TTC549 (cell line): ENCODE results near the gene RAB30.

Experiments
- FAIRE-seq: peaks from 2 replicates; lab custom pipeline; 2012; peaks lifted over from hg19 to GRCh38; lab: Jason Lieb, UNC

The RAB30 gene

DNA sequence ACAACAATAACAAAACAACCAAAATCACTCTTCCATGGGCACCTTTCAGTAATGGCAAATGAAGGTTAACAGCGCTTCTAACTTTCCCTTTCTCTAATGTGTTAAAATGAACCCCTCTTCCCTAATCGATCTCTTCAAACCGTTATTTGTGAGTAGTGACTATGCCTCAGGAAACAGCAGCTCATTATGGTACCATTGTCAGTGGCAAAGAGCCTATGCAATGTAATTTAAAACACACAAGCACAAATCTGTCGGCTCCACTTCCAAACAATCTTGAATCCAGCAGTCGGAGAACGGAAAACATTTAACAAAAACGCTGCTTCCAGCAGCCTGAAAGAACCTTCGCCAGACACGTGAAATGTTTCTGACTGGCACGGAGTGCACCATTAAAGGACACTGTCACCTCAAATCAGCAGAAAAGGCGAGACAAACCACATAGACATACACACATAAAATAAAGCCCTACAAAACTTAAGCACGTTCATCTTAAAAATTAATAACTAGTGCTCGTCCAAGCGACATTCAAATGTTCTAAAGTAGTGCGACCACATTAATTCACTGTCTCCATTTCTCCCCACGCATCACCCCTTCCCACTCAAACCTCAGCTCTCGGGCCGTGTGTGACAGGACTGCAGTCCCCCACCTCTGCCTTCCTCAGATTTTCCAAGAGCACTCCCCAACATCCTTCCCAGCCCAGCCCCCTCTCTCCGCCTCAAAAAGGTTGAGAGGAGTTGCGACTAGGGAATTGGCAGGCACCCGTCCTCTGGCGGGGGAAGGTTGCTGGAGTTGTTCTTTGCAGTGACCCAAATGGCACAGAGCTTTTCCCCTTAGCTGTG, 748 bp downstream of the RAB30 start:
- FAIRE-seq = no peak

DNA sequence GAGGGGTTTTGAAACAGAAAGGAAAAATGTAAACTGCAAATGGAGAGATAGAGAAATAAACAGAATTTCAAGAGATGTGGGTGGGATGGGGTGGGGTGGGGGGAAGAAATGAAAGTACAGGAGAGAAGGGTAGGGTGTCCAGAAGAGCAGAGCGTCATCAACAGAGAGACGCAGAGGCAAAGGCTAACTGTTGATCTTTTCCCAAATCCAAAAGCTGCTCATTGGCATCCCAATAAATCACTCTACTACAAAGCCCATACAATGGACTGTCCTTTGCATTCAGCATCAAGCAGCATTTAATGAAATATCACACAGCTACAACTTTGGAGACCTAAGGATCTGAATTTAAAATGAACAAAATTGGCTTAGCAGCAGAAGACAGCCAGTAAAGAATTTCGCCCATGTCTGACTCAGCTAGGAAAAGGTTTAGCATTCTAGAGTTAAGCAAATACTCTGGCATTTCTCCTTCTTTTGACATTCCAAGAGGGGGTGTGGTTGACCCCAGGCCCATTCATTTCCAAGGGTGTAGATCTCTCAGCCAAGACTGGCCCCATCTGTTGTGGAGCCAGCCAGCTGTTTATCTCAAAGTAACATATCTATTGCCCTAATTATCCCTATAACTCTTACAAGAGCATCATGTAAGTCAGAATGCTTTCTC, 1.5 kb downstream of the RAB30 start:
- no peak for FAIRE-seq

DNA sequence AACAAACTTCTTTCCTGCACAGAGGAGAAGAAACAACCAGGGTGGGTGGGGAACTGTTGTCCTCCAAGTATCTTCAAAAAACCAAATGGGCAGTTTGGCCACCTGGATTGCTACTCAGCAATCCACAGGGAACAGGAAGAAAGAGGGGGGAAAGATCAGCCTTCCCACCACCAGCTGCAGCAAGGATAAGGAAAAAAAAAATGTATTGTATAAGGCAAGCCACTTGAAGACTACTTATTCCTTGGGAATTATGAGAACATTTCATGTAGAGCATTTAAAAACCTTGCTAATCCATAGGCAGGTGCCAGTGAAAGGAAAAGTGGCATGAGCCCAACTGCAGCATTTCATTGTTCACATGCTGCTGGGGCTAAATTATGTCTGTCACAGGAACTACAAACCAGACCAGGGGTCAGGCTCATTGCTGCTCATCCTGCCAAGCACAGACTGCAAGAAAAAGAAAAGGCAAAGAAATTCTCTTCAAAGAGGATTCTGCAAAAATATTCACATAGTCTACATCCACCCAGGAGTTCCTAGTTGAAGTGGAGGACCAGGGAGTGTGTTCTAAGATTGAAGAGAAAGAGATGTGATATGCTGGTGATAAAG, 2.2 kb downstream of the RAB30 start:
- no peak for FAIRE-seq

DNA sequence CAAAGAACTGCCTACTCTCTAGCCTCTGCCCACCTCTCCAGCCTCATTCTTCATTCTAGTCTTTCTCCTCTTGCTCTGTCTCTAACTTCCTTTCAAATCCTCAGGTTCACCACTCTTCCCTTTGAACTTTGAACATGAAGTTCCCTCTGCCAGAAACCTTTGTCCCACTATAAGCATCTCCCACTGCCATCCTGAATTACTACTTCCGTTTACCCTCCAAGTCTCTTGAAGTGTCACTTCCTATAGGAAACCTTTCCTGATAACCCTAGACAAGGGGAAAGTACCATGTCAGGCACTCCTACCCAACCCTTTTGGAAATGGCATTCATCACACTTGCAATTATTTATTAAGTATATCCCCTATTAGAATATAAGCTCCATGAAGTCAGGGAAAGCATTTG, 3.1 kb downstream of the RAB30 start:
- FAIRE-seq = no peak

DNA sequence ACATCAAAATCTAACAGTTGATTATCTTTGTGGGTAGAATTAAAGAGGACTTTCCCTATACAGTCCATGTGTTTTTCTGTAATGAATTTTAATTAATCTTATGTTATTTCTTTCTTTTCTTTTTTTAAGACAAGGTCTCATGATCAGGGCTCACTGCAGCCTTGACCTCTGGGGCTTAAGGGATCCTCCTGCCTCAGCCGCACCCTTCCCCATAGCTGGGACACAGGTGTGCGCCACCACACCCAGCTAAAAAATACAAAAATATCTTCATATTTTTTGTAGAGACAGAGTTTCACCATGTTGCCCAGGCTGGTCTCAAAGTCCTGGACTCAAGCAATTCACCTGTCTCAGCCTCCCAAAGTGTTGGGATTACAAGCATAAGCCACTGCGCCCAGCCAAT, 7.7 kb downstream of the RAB30 start:
- FAIRE-seq = no peak

DNA sequence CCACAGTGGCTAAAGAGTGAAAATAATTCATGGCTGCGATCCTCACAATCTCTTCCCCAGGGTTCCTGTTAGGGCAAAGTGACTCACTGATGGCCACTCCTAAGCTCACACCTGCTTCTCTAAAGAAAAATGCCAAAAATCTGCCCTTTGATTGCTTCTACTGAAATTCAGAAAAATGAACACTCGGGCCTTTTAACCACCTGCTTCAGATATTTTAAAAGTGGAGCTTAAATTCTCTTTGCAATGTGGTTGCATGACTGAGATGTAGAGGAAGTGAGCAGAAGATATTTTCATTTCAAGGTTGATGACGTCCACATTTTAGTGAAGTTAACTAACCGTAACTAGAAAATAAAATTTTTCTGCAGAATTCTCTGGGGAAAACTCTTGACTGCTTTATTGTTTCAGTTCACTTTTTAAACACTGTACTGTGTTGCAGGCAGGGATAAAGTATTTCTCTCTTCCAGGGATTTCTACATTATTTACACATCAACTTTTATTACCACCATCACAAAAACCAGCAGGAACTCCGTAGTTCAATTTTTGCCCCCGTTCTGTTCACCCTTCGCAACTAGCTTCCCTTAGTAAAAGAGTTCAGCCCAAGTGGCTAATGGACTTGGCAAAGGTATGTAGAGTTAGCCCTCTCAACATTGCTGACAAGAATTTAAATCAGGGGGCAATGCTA, 8.5 kb downstream of the RAB30 start:
- no peak for FAIRE-seq

DNA sequence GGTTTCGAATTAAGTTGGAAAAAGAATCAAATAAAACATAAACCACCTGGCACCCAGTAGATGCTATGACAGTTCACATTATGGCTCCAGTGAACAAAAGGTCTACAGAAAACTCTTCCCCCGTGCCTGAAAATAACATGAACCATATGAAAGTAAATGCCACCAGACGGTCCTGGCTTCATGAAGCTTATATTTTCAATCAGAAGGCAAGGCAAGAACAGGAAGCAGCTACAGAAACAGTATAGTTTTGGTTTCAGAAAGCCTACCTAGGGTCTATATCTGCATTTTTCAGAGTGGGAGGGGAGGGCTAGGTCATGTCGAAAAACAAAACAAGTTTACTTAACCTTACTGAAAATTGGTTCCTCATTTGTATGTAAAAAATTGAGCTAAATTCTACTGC, 9.8 kb downstream of the RAB30 start:
- no peak for FAIRE-seq

DNA sequence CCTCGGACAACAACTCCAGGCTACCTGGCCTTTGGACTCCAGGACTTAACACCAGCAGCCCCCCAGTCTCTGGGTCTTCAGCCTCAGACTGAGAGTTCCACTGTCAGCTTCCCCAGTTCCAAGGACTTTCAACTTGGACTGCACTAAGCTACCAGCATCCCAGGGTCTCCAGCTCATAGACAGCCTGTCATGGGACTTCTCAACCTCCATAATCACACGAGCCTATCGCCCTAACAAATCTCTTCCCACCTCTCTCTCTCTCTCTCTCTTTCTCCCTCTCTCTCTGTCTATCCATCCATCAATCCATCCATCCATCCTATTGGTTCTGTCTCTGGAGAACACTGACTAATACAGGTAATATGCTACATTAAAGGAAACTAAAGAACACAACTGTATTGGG, 10.7 kb downstream of the RAB30 start:
- FAIRE-seq = no peak

DNA sequence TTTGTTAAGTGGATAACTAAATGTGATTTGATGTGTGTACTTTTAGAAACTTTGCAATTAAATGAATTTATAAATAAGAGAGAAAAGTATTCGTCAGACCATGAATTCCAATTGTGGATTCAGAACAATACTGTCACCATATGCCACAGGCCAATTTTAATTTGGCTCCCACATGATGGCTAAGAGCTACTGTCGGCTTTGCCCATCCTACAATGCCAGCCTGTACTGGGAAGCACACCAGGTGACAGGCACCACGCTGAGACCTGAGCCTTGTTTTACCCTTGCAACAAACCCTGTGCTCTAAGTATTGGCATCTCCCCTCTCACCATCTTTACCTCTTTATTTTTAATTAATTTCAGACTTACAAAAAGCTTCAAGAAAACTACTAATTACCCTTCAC, 14.0 kb downstream of the RAB30 start:
- FAIRE-seq = no peak

DNA sequence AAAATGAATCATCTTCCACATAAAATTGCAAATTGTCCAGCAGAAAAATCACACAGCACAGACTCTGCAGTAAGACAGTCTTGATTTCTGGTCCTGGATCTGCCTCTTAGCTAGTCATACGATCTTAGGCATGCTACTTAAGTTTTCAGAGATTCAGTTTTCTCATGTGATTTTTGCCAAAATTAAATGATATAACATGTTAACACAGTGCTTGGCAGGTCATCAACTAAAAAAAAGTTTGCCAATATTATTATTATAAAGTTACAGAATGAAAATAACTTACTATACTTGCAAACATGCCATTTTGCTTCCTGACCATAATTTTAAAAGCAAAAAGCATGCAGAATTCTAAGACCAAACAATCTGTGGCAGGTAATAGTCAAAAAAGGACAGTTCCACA, 15.1 kb downstream of the RAB30 start:
- FAIRE-seq = no peak

DNA sequence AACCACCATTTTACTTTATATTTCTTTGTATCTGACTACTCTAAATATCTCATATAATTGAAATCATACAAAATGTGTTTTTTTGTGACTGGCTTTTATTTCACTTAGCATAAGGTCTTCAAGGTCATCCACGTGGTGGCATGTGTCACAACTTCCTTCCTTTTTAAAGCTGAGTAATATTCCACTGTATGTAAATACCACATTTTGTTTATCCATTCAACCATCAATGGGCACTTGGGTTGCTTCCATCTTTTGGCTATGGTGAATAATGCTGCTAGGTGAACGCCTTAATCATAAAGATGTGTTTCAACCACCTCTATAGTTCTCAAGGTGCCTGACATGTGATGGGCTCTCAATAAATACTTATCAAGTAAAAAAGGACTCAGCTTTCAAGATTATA, 15.5 kb downstream of the RAB30 start:
- FAIRE-seq = no peak

DNA sequence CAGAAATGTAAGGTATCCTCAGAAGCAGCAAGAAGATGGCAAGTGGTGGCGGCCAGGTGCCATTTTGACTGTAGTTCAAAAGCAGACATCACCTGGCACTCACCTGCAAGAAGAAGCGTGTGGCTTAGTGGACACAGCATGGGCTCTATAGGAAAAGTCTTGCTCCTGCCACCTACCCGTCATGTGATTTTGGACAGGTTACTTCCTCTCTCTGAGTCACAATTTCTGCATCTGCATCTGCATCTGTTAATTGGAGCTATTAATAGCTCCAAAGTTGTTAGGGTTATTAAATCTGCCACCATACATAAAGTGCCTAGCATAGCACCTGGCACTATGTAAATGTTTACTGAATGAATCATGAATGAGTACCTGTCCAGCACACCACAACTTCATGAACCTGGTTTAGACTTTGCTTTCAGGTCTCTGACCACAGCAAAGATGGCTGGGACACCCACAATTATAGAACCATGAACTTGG, 16.8 kb downstream of the RAB30 start:
- no peak for FAIRE-seq

DNA sequence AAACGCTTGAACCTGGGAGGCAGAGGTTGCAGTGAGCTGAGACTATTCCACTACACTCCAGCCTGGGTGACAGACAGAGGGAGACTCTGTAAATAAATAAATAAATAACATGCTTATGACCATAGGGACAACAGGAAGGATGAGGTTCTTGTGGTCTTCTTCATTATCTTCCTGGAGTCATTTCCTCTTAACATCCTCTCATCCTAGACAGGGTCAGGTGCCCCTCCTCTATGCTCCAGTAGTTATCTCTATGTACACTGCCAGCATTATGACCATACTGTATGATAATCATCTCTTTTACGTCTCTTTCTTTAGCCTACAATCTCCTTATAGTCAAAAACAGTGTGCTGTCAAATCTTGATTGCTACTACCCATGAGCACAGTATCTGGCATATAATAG, 17.7 kb downstream of the RAB30 start:
- FAIRE-seq = no peak

DNA sequence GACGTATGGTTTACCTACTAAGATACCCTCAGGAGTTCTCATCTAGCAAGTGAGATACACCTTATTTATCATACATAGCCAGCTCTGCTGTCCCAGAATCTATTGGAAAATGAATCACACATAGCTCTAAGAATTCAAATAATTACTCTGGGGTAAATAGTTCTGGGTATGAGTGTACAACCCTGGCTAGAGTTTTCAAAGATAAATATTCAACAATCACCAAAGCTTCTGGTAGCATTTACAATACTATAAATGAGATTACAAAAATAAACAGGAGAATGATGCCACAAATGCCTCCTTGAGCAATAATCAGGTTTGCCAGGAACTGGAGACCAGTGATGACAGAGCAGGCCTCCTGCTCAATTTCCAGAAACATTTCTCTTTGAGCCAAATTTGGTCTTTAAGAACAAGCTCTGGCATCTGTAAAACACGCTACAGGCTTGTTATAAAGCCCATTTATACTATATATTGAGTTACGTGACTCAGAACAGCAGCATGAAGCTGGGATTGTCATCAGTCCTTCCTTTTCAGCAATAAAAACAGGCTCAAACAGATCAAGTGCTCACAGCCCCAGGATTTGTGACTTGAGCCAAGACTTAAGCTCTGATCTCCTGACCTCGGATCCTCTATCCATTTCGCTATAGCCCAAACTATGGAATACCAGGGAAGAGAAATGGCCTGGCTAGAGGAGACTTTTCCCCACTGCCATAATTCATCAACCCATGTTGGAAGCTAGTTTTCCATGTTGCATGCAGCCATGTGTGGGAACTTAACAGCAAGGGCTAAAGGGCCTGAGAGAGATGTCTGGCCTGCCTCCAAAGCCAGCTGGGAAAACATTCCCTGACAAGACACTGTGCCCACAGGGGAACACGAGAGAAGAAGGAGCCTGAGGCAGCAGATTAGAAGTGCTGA, 19.7 kb downstream of the RAB30 start:
- FAIRE-seq = no peak

DNA sequence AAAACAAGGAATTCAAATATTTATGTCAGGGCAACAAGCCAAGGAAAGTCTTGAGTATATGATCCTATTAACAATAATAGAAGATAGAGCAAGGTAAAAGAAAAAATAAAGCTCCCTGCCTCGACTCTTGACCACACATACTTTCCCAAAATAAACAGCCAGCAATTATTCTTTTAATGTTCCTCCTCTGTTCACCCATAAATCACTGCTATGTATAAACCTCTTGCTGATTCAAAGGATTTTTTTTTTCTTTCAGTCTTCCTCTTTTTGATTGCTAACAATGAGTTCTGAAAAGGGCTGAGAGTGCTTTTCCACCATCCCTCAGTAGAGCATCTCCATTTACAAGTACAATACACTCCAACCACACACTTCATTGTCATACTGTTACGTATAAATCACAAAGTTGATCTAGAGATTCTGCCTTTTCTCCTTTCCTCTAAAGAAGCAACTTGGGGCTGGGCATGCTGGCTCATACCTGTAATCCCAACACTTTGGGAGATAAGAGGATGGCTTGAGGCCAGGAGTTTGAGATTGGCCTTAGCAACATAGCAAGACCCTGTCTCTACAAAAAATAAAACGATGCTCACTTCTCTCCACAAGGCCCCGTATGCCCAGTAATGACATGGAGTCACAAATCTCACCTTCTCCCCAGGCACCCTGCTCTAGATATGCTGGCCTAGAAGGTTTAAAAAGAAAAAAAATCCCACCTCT, 24.0 kb downstream of the RAB30 start:
- FAIRE-seq = no peak

DNA sequence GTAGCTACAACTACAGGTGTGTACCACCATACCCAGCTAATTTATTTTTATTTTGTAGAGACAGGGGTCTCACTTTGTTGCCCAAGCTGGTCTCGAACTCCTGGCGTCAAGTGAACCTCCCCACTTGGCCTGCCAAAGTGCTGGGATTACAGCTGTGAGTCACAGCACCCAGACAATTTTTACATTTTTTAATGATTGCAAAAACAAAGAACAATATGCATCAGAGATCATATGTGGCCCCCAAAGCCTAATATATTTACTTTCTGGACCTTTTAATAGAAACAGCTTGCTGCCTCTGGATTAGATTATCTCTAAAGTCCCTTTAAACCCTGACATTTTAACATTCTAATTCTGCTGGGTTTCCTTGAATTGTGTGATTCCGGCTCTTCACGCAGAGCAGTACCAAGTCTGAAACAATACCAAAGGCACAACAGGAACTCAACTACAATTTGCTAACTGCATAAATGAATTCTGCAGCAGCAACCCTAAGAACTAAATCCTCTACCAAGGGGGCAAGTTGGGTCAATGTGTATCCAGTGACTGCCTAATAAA, 25.0 kb downstream of the RAB30 start:
- FAIRE-seq = no peak

DNA sequence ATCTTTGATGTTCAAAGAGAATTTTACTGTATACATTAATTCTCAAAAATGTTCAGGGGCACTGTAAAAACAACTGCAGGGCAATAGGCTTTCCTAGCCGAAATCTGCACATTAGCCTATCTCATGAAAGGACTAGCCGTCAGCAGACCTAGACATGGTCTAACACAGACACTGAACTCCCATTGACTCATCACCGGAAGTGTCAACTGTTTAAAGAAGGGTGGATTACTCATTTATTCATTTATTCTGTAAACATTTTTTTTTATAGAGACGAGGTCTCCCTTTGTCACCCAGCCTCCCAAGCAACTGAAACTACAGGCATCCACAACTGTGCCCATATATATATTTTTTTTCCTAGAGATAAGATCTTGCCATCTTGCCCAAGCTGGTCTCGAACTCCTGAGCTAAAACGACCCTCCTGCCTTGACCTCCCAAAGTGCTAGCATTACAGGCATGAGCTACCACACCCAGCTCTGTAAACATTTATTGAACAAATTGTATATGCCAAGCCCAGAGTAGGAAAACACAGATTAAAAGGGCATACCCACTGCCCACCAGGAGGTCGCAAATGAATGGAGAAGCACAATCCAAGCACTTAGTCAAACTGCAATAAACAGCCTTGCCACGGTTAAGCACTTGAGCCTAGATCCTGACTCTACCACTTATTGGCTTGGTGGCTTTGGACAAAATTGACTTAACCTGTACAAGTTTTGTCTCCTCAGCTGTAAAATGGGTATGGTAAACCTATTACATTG, 26.6 kb downstream of the RAB30 start:
- FAIRE-seq = no peak

DNA sequence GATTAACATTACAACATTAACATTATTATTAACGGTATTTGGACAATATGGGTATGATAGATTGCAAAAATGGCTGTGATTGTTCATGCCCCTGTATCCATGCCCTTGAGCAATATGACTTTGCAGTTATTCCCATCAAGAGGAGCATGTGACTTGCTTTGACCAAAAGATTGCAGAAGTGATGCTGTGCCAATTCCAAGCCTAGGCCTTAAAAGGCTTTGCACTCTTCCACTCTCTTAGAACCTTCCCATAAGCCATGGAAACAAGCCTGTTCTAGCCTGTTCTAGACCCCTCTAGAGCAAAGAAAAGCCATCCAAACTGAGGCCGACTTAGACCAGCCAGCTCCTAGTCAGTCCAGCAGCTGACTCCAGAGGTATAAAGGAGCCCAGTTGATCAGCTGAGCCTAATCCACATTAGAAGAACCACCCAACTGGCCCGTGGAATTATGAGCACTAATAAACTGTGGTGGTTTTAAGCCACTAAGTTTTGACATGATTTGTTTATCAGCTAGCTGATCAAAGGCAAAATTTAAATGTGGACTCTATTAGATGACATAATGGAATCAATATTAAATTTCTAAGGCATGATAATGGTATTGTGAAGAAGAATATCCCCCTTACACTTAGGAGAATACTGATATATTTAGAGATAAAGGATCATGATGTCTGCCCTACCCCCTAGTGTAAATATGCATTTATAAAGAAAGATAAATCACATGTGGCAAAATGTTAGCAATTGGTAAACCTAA, 28.6 kb downstream of the RAB30 start:
- no peak for FAIRE-seq

DNA sequence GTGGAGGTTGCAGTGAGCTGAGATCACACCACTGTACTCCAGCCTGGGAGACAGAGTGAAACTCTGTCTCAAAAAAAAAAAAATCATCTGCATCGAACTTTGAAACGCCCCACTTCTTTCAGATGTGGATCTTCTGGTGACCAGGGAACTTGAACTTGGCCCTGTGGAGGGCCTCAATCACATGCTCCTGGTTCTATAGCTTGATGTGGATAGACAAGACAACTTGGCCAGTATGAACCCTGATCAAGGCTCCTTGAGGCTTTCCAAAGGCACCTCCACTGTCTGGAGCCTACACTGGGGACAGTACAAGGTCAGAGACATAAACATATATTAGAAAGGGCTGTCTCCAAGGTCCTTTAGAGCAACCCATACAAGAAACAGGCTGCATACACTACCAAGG, 30.6 kb downstream of the RAB30 start:
- no peak for FAIRE-seq
